Astrocyte (in vitro differentiated cells and primary cell): ENCODE data around the gene SARNP. TPM values are rescaled to one million over a fixed set of nuclear protein-coding genes. Genes with fewer than 3 reads are reported as not detected.

ENCODE experiments used
- DNase-seq: peaks from one replicate; pipeline ENCODE4 v3.0.0-alpha.2; 2010; ENCODE audit warnings: low read depth
- FAIRE-seq: peaks from 2 replicates; lab custom pipeline; 2011; peaks lifted over from hg19 to GRCh38; lab: Jason Lieb, UNC
- H2AFZ ChIP-seq: 2 replicates; pipeline ENCODE4 v1.6.0; 2012; ENCODE audit warnings: low read depth, low read length, inconsistent platforms
- H3K27ac ChIP-seq: 2 replicates; pipeline ENCODE4 v1.5.1; 2011; ENCODE audit warnings: low read depth, low read length, inconsistent platforms
- H3K27me3 ChIP-seq: 2 replicates; pipeline ENCODE4 v1.6.0; 2011; ENCODE audit warnings: low read length, inconsistent platforms; ENCODE audit not compliant: insufficient read depth
- H3K36me3 ChIP-seq: 2 replicates; pipeline ENCODE4 v1.5.1; 2011; ENCODE audit warnings: low read length, inconsistent platforms; ENCODE audit not compliant: insufficient read depth
- H3K4me1 ChIP-seq: 2 replicates; pipeline ENCODE4 v1.5.1; 2011; ENCODE audit warnings: low read length, inconsistent platforms; ENCODE audit not compliant: insufficient read depth
- H3K4me2 ChIP-seq: 2 replicates; pipeline ENCODE4 v1.6.0; 2012; ENCODE audit warnings: low read length, inconsistent platforms
- H3K4me3 ChIP-seq: 2 replicates; pipeline ENCODE4 v1.5.1; 2011; ENCODE audit warnings: low read depth, mild to moderate bottlenecking, low read length, inconsistent platforms; ENCODE audit not compliant: insufficient read depth
- H3K79me2 ChIP-seq: 2 replicates; pipeline ENCODE4 v1.6.0; 2012; ENCODE audit warnings: mild to moderate bottlenecking, low read length, inconsistent platforms; ENCODE audit not compliant: insufficient read depth
- H3K9ac ChIP-seq: 2 replicates; pipeline ENCODE4 v1.6.0; 2012; ENCODE audit warnings: mild to moderate bottlenecking, low read length, inconsistent platforms
- H3K9me3 ChIP-seq: 2 replicates; pipeline ENCODE4 v1.5.1; 2012; ENCODE audit warnings: low read depth, mild to moderate bottlenecking, low read length, inconsistent platforms; ENCODE audit not compliant: insufficient read depth
- H4K20me1 ChIP-seq: 2 replicates; pipeline ENCODE4 v1.6.0; 2012; ENCODE audit warnings: low read length, inconsistent platforms; ENCODE audit not compliant: insufficient read depth
- H3K27ac Mint-ChIP-seq: one replicate; pipeline ENCODE4 v1.8.0; 2021; ENCODE audit warnings: mild to moderate bottlenecking, mixed read lengths; ENCODE audit not compliant: unreplicated experiment
- H3K27me3 Mint-ChIP-seq: one replicate; pipeline ENCODE4 v1.8.0; 2021; ENCODE audit warnings: low read depth, mixed read lengths; ENCODE audit not compliant: unreplicated experiment
- H3K36me3 Mint-ChIP-seq: one replicate; pipeline ENCODE4 v1.8.0; 2021; ENCODE audit warnings: low read depth, mixed read lengths; ENCODE audit not compliant: unreplicated experiment
- H3K4me1 Mint-ChIP-seq: one replicate; pipeline ENCODE4 v1.8.0; 2021; ENCODE audit warnings: low read depth, mixed read lengths; ENCODE audit not compliant: unreplicated experiment
- H3K4me3 Mint-ChIP-seq: one replicate; pipeline ENCODE4 v1.8.0; 2021; ENCODE audit warnings: mild to moderate bottlenecking, moderate library complexity, mixed read lengths; ENCODE audit not compliant: unreplicated experiment
- H3K9me3 Mint-ChIP-seq: one replicate; pipeline ENCODE4 v1.8.0; 2021; ENCODE audit warnings: mild to moderate bottlenecking, mixed read lengths; ENCODE audit not compliant: unreplicated experiment
- EZH2 ChIP-seq: IDR thresholded peaks from 2 replicates; pipeline ENCODE4 v1.6.1; 2012; ENCODE audit warnings: mild to moderate bottlenecking, low read length, inconsistent platforms; ENCODE audit not compliant: insufficient read depth
- total RNA-seq: library from RNA; stranded (reverse); gene quantifications from 2 replicates; pipeline ENCODE4 v1.2.1, GENCODE V29; 2021
- TF ChIP-seq, protein P1 (sequence below): IDR thresholded peaks from 2 replicates; pipeline ENCODE4 v1.5.1; 2011; ENCODE audit warnings: low read depth, mild to moderate bottlenecking, inconsistent platforms, low read length, moderate library complexity; ENCODE audit not compliant: insufficient read depth

SARNP gene
- total RNA-seq, 1 donor from 2014 or later, result 105 TPM

DNA sequence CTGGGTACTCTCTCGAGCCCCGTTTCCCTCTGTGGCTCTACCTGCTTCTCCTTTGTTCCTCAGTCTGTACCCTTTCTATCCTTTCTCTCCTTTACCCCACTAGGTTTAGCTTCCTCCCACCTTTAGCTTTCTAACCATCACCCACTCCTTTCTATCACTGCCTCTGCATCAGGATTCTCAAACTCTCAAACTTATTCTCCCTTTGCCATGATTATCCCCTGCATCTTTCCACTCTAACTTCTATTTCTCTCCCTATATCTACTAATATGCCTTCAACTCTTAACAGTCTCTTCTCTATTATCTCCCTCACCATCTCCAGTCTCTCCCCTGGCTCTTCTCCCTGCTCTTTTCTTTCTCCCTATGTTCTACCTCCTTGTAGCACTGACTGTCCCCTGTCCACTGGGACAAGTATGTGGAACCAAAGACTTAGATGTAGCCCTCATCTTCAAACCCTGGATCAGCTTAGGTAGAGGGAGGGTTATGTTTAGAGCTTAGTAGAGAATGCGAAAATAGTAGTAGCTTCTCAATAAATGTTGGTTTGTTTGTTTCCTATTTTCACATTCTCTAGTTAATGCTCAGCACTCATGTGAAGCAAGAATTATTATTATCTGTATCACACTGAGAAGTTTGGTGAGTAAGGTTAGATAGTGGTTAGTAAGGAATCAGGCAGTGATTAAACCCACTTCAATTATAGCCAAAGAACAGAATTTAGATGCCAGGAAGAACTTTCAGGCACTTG, 71.2 kb downstream of the SARNP start:
- H3K4me1 ChIP-seq, result peaks cover 14% of the 10 kb centered on the region
- Mint-ChIP-seq H3K4me3 (peak overlapping the region; percentile 79), H3K36me3 (peaks cover 12% of the 10 kb centered on the region), H3K27me3 (no peaks in the 10 kb centered on the region), H3K27ac (peak overlapping the region; percentile 88), H3K9me3 (no peaks in the 10 kb centered on the region), H3K4me1 (peaks cover 19% of the 10 kb centered on the region)
- no peak overlapping the region for H3K4me3 ChIP-seq
- FAIRE-seq (peak; percentile 37), DNase-seq (peak; percentile 34)
- H3K27me3 ChIP-seq, result no peaks in the 10 kb centered on the region
- H3K36me3 ChIP-seq, result peaks cover 4% of the 10 kb centered on the region
- peak overlapping the region; percentile 44 for H3K4me2 ChIP-seq
- peaks cover 41% of the 10 kb centered on the region for H4K20me1 ChIP-seq
- H3K79me2 ChIP-seq, result peaks cover 10% of the 10 kb centered on the region
- H3K27ac ChIP-seq, result no peak overlapping the region
- no peaks in the 10 kb centered on the region for H3K9me3 ChIP-seq
- H2AFZ ChIP-seq, result no peak overlapping the region
- H3K9ac ChIP-seq, result no peak overlapping the region
- no peak for TF ChIP-seq EZH2
- TF ChIP-seq, protein P1, sequence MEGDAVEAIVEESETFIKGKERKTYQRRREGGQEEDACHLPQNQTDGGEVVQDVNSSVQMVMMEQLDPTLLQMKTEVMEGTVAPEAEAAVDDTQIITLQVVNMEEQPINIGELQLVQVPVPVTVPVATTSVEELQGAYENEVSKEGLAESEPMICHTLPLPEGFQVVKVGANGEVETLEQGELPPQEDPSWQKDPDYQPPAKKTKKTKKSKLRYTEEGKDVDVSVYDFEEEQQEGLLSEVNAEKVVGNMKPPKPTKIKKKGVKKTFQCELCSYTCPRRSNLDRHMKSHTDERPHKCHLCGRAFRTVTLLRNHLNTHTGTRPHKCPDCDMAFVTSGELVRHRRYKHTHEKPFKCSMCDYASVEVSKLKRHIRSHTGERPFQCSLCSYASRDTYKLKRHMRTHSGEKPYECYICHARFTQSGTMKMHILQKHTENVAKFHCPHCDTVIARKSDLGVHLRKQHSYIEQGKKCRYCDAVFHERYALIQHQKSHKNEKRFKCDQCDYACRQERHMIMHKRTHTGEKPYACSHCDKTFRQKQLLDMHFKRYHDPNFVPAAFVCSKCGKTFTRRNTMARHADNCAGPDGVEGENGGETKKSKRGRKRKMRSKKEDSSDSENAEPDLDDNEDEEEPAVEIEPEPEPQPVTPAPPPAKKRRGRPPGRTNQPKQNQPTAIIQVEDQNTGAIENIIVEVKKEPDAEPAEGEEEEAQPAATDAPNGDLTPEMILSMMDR, result no peak

DNA sequence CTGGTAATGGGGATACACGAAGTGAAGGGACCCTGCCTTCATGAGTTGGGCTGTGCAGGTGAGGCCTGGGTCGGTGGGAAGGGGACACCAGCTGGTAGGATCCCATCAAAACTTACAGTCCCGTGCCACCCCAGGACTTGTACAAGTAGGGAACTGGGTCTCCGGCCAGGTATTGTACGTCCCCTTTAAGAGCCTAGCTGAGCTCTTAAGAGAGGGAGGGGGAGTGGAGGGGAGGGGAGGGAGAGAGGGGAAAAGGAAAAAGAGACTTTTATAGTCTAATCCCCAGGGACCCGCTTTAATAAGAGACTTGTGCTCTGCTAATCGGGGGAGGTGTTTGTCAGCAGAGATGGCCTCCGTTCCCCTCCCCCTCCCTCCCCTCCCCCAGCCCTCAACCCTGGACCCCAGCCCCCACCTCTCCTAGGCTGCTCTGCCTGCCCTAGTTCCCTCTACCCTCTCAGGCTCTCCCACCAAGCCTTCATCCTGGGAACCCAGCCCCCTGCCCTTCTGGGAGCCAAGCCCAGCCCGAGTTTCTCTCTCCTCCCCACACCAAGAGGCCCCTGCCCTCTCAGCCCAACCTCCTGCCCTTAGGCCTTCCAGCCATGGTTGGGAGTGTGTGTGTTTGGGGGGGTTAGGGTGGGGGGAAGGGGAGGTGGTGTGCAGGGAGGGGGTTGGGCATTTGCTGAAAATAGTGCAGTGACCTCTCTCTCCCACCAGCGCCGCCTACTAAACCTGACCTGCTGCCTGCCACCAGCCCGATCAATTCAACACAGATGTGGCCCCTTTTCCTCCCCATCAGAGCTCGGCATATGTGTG, 72.0 kb downstream of the SARNP start:
- Mint-ChIP-seq H3K27me3 (no peaks in the 10 kb centered on the region), H3K36me3 (peaks cover 7% of the 10 kb centered on the region), H3K9me3 (no peaks in the 10 kb centered on the region), H3K27ac (peak overlapping the region; percentile 88), H3K4me1 (peaks cover 19% of the 10 kb centered on the region), H3K4me3 (peak overlapping the region; percentile 94)
- Histone ChIP-seq H3K36me3 (no peaks in the 10 kb centered on the region), H3K79me2 (peaks cover 10% of the 10 kb centered on the region), H3K9me3 (no peaks in the 10 kb centered on the region), H3K4me2 (peak overlapping the region; percentile 100), H3K4me3 (peak overlapping the region; percentile 3), H2AFZ (no peak overlapping the region), H3K27ac (no peak overlapping the region), H3K4me1 (peaks cover 14% of the 10 kb centered on the region), H4K20me1 (peaks cover 41% of the 10 kb centered on the region), H3K9ac (peak overlapping the region; percentile 51), H3K27me3 (no peaks in the 10 kb centered on the region)
- TF ChIP-seq, protein P1, result no peak
- TF ChIP-seq EZH2, result no peak
- DNase-seq, result no peak
- FAIRE-seq, result no peak
